ENCODE measurements around the gene C4orf54.

The C4orf54 gene

GRCh38 chr4:99651811-99652485, 5.7 kb downstream of the C4orf54 start:
- DNase-seq (ENCODE audit: low read depth in 3 of 3) = no peak

- no peak for DNase-seq (ENCODE audit: low read depth in 3 of 3)
These were observed 6.4 kb downstream of the C4orf54 start for GRCh38 chr4:99651016-99651769.

- no peak for DNase-seq (ENCODE audit: low read depth in 3 of 3)
These were observed 7.8 kb downstream of the C4orf54 start for GRCh38 chr4:99649778-99650177.

- no peak for DNase-seq (ENCODE audit: low read depth in 3 of 3)
These were observed 8.4 kb downstream of the C4orf54 start for GRCh38 chr4:99649208-99649607.

- no peak for DNase-seq (ENCODE audit: low read depth in 3 of 3)
These were observed 9.3 kb downstream of the C4orf54 start for GRCh38 chr4:99648321-99648720.

- no peak for DNase-seq (ENCODE audit: low read depth in 3 of 3)
These were observed 10.6 kb downstream of the C4orf54 start for GRCh38 chr4:99647071-99647470.

- no peak for DNase-seq (ENCODE audit: low read depth in 3 of 3)
These were observed 12.0 kb downstream of the C4orf54 start for GRCh38 chr4:99645638-99646037.

GRCh38 chr4:99645036-99645435, 12.6 kb downstream of the C4orf54 start:
- DNase-seq (ENCODE audit: low read depth in 3 of 3) = no peak

- DNase-seq (ENCODE audit: low read depth in 3 of 3) = no peak
These were observed 13.2 kb downstream of the C4orf54 start for GRCh38 chr4:99644453-99644852.

GRCh38 chr4:99642725-99643489, 14.7 kb downstream of the C4orf54 start:
- DNase-seq (ENCODE audit: low read depth in 3 of 3) = no peak

GRCh38 chr4:99640676-99641075, 17.0 kb downstream of the C4orf54 start:
- DNase-seq (ENCODE audit: low read depth in 3 of 3) = no peak

- DNase-seq (ENCODE audit: low read depth in 3 of 3) = no peak
These were observed 20.5 kb downstream of the C4orf54 start for GRCh38 chr4:99637174-99637573.

GRCh38 chr4:99636422-99636821, 21.2 kb downstream of the C4orf54 start:
- DNase-seq (ENCODE audit: low read depth in 3 of 3) = no peak

- no peak for DNase-seq (ENCODE audit: low read depth in 3 of 3)
These were observed 22.0 kb downstream of the C4orf54 start for GRCh38 chr4:99635601-99636000.

- DNase-seq (ENCODE audit: low read depth in 3 of 3) = no peak
These were observed 22.8 kb downstream of the C4orf54 start for GRCh38 chr4:99634742-99635360.

- no peak for DNase-seq (ENCODE audit: low read depth in 3 of 3)
These were observed 23.9 kb downstream of the C4orf54 start for GRCh38 chr4:99633772-99634171.

- no peak for DNase-seq (ENCODE audit: low read depth in 3 of 3)
These were observed 26.7 kb downstream of the C4orf54 start for GRCh38 chr4:99630857-99631360.

- no peak for DNase-seq (ENCODE audit: low read depth in 3 of 3)
These were observed 27.6 kb downstream of the C4orf54 start for GRCh38 chr4:99629962-99630554.

- no peak for DNase-seq (ENCODE audit: low read depth in 3 of 3)
These were observed 29.6 kb downstream of the C4orf54 start for GRCh38 chr4:99628040-99628439.

- DNase-seq (ENCODE audit: low read depth in 3 of 3) = no peak
These were observed 32.3 kb downstream of the C4orf54 start for GRCh38 chr4:99625369-99625768.

GRCh38 chr4:99624141-99624719, 33.4 kb downstream of the C4orf54 start:
- DNase-seq (ENCODE audit: low read depth in 3 of 3) = no peak

All from stimulated activated CD4-positive, alpha-beta T cell treated with anti-CD3 and anti-CD28 coated beads, TNF-alpha, amount 100 ng/mL, for 4 hours (primary cell).